Measurements from ENCODE around the gene AVL9.
A peak's percentile ranks its signal among the peaks of the same experiment; 100 is the strongest.
"Not testable (repeated sequence)": the region's sequence is repeated elsewhere in the genome, so short reads cannot be mapped to it uniquely, and the experiment has no call there.

Gene AVL9

DNA sequence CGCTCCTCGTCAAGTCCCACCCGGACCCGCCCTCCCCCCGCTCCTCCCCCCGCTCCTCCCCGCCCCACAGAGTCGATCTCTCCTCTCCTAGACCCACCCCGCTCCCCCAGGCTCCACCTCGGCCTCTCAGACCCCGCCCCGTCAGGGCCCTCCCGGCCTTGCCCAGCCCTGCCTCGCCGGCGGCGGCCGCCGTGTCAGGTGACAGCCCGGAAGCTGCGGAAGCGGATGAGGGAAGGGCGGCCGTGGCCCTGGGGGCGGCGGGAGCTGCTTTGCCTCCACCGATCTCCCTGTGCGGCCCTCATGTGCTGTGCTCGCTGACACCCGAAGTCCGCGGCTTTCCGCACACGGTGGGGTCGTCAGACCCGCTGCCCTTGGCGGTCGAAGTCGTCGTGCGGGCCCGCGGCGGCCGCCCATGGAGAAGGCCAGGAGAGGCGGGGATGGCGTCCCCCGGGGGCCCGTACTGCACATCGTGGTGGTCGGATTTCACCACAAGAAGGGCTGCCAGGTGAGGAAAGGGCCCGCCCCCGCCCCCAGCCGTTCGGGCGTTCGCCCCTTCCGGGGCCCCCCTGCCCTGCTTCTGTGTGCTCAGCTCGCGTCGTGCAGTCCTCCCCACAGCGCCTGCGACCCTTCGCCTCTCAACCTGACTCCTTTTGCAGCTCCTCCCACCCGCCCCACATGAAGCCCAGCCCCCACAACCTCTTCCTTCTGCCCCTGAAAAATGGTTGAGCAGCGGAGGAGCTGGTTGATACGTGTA is at the start of gene AVL9:
AVL9 (plus strand) TSS at position 192 of the 754 bp plus-strand sequence; CDS start at position 413, 221 bp downstream.
- DNase-seq: peak; percentile 99

GRCh38 chr7:32447218-32447617 is 48.1 kb upstream of the AVL9 start:
- no peak for DNase-seq

- DNase-seq: no peak
These were observed 41.8 kb upstream of the AVL9 start for GRCh38 chr7:32453341-32454011.

GRCh38 chr7:32458025-32458424 is 37.3 kb upstream of the AVL9 start:
- DNase-seq: no peak

DNA sequence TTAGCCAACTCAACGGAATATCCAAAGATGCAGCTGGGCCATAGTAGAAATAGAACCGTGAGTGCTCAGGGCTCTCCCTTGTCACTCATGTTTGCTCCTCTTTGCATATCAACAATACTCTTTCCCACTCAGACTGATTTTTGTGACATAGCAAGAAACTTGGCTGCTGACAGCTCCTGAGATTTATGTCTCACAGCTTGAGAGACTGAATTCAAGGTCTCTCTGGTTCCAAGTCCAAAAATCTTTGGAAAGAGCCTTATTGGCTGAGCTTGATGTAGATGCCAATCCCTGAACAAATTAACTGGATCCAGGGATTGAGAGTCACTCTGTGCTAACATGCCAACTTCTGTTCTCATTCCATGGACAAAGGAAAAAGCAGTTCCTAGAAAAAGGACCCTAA is 35.5 kb upstream of the AVL9 start:
- no peak for DNase-seq

DNA sequence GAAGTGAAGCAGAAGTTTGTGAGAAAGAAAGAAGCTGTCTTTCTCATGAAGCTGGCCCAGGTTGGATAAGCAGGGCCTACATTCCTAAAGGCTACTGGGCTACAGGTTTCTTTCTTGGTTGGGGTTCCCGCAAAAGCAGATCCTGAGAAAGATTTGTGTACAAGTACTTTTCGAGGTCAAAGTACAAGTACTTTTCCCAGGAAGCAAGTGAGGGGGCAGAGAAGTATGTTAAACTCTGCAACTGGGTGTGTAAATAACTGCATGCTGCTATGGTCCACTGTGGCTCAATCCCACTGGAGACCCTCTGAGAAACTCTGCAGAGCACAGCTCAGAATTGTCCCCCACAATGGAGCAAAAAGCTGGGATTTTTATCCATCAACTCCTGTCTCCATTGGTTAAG is 33.8 kb upstream of the AVL9 start:
- DNase-seq: no peak

GRCh38 chr7:32462451-32462850 is 32.8 kb upstream of the AVL9 start:
- no peak for DNase-seq

GRCh38 chr7:32462977-32463376 is 32.3 kb upstream of the AVL9 start:
- no peak for DNase-seq

DNA sequence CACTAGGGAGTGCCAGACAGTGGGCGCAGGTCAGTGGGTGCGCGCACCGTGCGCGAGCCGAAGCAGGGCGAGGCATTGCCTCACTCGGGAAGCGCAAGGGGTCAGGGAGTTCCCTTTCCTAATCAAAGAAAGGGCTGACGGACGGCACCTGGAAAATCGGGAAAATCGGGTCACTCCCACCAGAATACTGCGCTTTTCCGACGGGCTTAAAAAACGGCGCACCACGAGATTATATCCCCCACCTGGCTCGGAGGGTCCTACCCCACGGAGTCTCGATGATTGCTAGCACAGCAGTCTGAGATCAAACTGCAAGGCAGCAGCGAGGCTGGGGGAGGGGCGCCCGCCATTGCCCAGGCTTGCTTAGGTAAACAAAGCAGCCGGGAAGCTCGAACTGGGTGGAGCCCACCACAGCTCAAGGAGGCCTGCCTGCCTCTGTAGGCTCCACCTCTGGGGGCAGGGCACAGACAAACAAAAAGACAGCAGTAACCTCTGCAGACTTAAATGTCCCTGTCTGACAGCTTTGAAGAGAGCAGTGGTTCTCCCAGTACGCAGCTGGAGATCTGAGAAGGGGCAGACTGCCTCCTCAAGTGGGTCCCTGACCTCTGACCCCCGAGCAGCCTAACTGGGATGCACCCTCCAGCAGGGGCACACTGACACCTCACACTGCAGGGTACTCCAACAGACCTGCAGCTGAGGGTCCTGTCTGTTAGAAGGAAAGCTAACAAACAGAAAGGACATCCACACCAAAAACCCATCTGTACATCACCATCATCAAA is 30.5 kb upstream of the AVL9 start:
- not testable (repeated sequence) for DNase-seq

- not testable (repeated sequence) for DNase-seq
These were observed 25.3 kb upstream of the AVL9 start for GRCh38 chr7:32470004-32470403.

DNA sequence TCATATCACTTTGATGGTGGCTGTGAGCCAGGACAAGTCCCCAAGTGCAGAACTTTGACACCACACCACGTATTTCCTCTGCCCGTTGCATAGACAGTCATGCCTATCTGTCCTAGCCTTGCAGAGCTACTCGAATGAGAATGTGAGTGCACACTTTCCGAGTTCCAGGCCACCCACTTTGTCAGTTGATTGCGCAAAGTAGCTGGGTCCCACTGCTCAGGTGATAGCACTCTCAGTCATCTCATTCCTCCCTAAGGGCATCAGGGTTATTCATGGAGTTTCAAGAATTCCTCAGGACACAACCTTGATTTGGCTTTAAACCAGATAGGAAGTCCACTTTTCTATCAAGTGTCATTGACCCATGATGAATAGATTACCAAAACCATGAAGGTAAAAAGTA is 24.4 kb upstream of the AVL9 start:
- no peak for DNase-seq

GRCh38 chr7:32472015-32472414 is 23.3 kb upstream of the AVL9 start:
- no peak for DNase-seq

DNA sequence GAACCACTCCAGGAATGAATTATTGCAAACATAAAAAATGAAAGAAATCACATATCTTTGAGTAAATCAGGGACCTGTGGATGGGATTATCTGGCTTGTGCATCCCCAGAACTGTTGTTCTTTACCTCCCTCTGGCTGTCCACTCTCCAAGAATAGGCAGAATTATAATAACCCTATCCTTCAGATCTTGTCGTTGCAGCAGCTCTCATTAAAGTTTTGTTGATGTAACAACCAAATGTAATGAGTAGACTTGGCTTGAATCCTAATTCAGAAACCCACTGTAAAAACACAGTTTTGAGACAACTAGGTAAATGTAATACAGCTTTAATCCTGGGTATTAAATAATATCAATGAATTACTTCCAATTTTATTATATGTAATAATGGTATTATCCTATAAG is 21.3 kb upstream of the AVL9 start:
- no peak for DNase-seq

GRCh38 chr7:32476816-32477648 is 18.3 kb upstream of the AVL9 start:
- DNase-seq: no peak

DNA sequence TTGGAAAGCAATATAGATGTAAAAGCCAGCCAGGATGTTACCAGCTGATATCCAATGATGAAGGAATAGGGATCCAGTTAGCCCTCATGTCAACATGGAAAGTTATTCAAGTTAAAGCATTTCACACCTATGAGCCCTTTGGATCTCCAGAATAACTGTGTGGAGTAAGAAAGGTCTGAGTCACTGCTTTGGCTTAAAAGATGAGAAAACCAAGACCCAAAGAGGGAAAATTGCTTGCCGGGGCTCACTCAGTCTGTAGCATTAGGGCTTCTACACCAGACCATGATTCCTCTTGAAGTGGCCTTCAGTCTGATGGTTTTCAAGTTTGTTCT is 17.7 kb upstream of the AVL9 start:
- no peak for DNase-seq

- no peak for DNase-seq
These were observed 15.6 kb upstream of the AVL9 start for GRCh38 chr7:32479574-32480200.

GRCh38 chr7:32481176-32481575 is 14.1 kb upstream of the AVL9 start:
- DNase-seq: no peak

GRCh38 chr7:32481921-32482320 is 13.4 kb upstream of the AVL9 start:
- DNase-seq: no peak

DNA sequence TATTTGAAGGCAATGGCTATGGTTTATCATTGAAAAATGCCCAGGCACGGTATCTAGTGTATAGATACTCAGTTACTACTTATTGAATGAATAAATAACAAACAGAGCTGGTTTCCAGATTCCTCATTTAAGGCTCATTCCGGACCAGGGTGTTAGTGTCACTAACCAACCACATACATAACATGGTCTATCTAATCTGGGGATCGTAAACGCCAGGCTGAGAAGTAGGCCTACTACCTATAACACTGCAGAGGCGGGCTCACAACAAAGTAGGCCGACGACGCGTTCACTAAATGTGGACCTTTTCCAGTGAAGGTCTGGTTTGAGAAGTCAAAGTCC is 5.5 kb upstream of the AVL9 start:
- no peak for DNase-seq

- peak; percentile 90 for DNase-seq
These were observed 5.0 kb upstream of the AVL9 start, which contains the start of gene LSM5 for GRCh38 chr7:32490127-32490796. Gene LSM5, minus strand, starts transcription at chr7:32490380. Its CDS starts 15 bp downstream, at chr7:32490365.

DNA sequence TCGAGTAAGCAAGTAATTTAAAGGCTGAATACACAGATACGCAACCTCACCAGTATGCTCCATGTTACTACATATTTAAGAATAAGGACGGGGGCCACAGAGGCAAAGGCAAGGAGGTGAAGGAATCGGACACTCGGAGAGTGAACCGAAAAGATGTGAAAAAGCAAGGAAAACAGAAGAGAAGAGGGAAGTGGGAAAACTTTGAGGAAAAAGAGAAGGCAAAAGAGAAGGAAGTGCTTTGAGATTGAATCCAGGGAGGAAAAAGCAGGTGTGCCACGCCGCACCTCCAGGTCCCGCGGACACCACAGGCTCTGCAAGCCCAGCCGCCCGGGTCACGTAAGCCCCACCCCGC is 367 bp upstream of the AVL9 start:
- no peak for DNase-seq
